KMS-11 (cell line): ENCODE measurements around the gene MBL2.
A peak's percentile ranks its signal among the peaks of the same experiment; 100 is the strongest.

Source experiments
- H2AFZ ChIP-seq: fragments of 200-600 bp; sonication (generic); 2 replicates; pipeline ENCODE4 v1.6.1; 2016; ENCODE audit warnings: antibody characterized with exemption, mixed run types, low read depth
- H3K27ac ChIP-seq: fragments of 200-600 bp; sonication (generic); 2 replicates; pipeline ENCODE4 v1.6.1; 2016; ENCODE audit warnings: mild to moderate bottlenecking, mixed run types
- H3K27me3 ChIP-seq: fragments of 200-600 bp; sonication (generic); 2 replicates; pipeline ENCODE4 v1.6.1; 2017; ENCODE audit warnings: mild to moderate bottlenecking, low read depth, mixed run types, moderate library complexity; ENCODE audit not compliant: insufficient read depth
- H3K36me3 ChIP-seq: fragments of 200-600 bp; sonication (generic); 2 replicates; pipeline ENCODE4 v1.6.1; 2017; ENCODE audit warnings: mild to moderate bottlenecking, mixed run types; ENCODE audit not compliant: insufficient read depth
- H3K4me1 ChIP-seq: fragments of 200-600 bp; sonication (generic); 2 replicates; pipeline ENCODE4 v1.6.1; 2016; ENCODE audit warnings: mild to moderate bottlenecking, low read depth, mixed run types; ENCODE audit not compliant: poor library complexity, severe bottlenecking
- H3K4me2 ChIP-seq: fragments of 200-600 bp; sonication (generic); 2 replicates; pipeline ENCODE4 v1.7.0; 2016; ENCODE audit warnings: mild to moderate bottlenecking, mixed run types
- H3K4me3 ChIP-seq: fragments of 200-600 bp; sonication (generic); IDR thresholded peaks from 2 replicates; pipeline ENCODE4 v1.6.1; 2017; ENCODE audit warnings: low read depth, low read length, mixed read lengths; ENCODE audit not compliant: insufficient read depth
- H3K79me2 ChIP-seq: fragments of 200-600 bp; sonication (generic); 2 replicates; pipeline ENCODE4 v1.6.1; 2016; ENCODE audit warnings: low read depth, mixed run types; ENCODE audit not compliant: insufficient read depth
- H3K9ac ChIP-seq: fragments of 200-600 bp; sonication (generic); 2 replicates; pipeline ENCODE4 v1.6.1; 2016; ENCODE audit warnings: mild to moderate bottlenecking, mixed run types
- H4K20me1 ChIP-seq: fragments of 200-600 bp; sonication (generic); 2 replicates; pipeline ENCODE4 v1.6.1; 2016; ENCODE audit warnings: mild to moderate bottlenecking, mixed run types; ENCODE audit not compliant: insufficient read depth
- CTCF ChIP-seq: fragments of 200-600 bp; sonication (generic); conservative IDR thresholded peaks from 2 replicates; pipeline ENCODE4 v1.6.1; 2017; ENCODE audit warnings: low read depth, mild to moderate bottlenecking, antibody characterized with exemption, low read length, moderate library complexity, mixed read lengths

MBL2 gene

GRCh38 chr10:52756966-52757365 is 15.6 kb downstream of the MBL2 start:
- H3K79me2 ChIP-seq = no peaks in the 10 kb centered on the region

GRCh38 chr10:52756295-52756694 is 16.3 kb downstream of the MBL2 start:
- Histone ChIP-seq H3K4me2 (no peak overlapping the region), H2AFZ (no peak overlapping the region), H3K9ac (no peak overlapping the region), H3K27ac (no peak overlapping the region), H3K4me3 (no peak overlapping the region), H3K27me3 (no peaks in the 10 kb centered on the region), H4K20me1 (no peaks in the 10 kb centered on the region), H3K79me2 (no peaks in the 10 kb centered on the region), H3K4me1 (peaks cover 18% of the 10 kb centered on the region), H3K36me3 (no peaks in the 10 kb centered on the region)
- TF ChIP-seq CTCF = no peak

More at GRCh38 chr10:52756966-52757365, 15.6 kb downstream of the MBL2 start:
- no peaks in the 10 kb centered on the region for H3K36me3 ChIP-seq
- H2AFZ ChIP-seq = no peak overlapping the region
- H3K9ac ChIP-seq = no peak overlapping the region
- H3K27ac ChIP-seq = no peak overlapping the region
- TF ChIP-seq CTCF = no peak
- no peaks in the 10 kb centered on the region for H3K27me3 ChIP-seq
- no peak overlapping the region for H3K4me2 ChIP-seq
- H3K4me1 ChIP-seq = peaks cover 18% of the 10 kb centered on the region
- no peak overlapping the region for H3K4me3 ChIP-seq
- no peaks in the 10 kb centered on the region for H4K20me1 ChIP-seq

- no peak for TF ChIP-seq CTCF
- H3K36me3 ChIP-seq = no peaks in the 10 kb centered on the region
- H3K4me3 ChIP-seq = no peak overlapping the region
- peak overlapping the region; percentile 16; the same call in 1 of the 2 replicates for H2AFZ ChIP-seq
- H4K20me1 ChIP-seq = no peaks in the 10 kb centered on the region
- H3K79me2 ChIP-seq = no peaks in the 10 kb centered on the region
- H3K4me2 ChIP-seq = peak overlapping the region; percentile 22; the same call in 1 of the 2 replicates
- no peak overlapping the region for H3K9ac ChIP-seq
- H3K4me1 ChIP-seq = peaks cover 18% of the 10 kb centered on the region
- H3K27me3 ChIP-seq = no peaks in the 10 kb centered on the region
- H3K27ac ChIP-seq = peak overlapping the region; percentile 13; the same call in 1 of the 2 replicates
Measured at GRCh38 chr10:52755297-52756062, 17.1 kb downstream of the MBL2 start.

GRCh38 chr10:52752801-52753445 is 19.7 kb downstream of the MBL2 start:
- Histone ChIP-seq H3K4me2 (no peak overlapping the region), H3K79me2 (no peaks in the 10 kb centered on the region), H3K27ac (no peak overlapping the region), H3K36me3 (no peaks in the 10 kb centered on the region), H3K9ac (no peak overlapping the region), H3K4me3 (no peak overlapping the region), H4K20me1 (no peaks in the 10 kb centered on the region), H2AFZ (no peak overlapping the region), H3K27me3 (no peaks in the 10 kb centered on the region), H3K4me1 (peaks cover 18% of the 10 kb centered on the region)
- no peak for TF ChIP-seq CTCF
